Mammary epithelial cell (primary cell): ENCODE measurements around the gene UBL7.

ENCODE experiments used
- EZH2 ChIP-seq: IDR thresholded peaks from 2 replicates; pipeline ENCODE4 v1.6.1; 2012; ENCODE audit warnings: low read length, inconsistent platforms, borderline replicate concordance
- TF ChIP-seq, protein P1 (sequence below), 2 donors: IDR thresholded peaks in 1 of 2; conservative IDR thresholded peaks in 1 of 2; 2 replicates each; pipeline ENCODE4 v1.5.1; 2011 to 2012; ENCODE audit warnings: inconsistent platforms in 2 of 2, low read length in 2 of 2, mild to moderate bottlenecking in 2 of 2, control low read depth in 1 of 2, low read depth in 1 of 2; ENCODE audit not compliant: insufficient read depth in 1 of 2; ENCODE audit errors: extremely low read depth in 1 of 2

DNA sequence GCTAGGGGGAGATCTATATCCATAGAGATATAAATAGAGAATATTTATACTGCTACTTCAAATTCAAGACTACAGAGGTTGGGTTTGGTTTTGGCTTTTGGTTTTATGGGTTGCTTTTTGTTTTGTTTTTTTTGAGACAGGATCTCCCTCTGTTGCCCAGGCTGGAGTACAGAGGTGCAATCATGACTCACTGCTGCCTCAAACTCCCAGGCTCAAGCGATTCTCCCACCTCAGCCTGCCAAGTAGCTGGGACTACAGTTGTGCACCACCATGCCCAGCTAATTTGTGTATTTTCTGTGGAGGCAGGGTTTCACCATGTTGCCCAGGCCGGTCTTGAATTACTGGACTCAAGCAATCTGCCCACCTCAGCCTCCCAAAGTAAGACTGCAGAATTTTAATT is 3.9 kb upstream of the UBL7 start:
- TF ChIP-seq, protein P1, sequence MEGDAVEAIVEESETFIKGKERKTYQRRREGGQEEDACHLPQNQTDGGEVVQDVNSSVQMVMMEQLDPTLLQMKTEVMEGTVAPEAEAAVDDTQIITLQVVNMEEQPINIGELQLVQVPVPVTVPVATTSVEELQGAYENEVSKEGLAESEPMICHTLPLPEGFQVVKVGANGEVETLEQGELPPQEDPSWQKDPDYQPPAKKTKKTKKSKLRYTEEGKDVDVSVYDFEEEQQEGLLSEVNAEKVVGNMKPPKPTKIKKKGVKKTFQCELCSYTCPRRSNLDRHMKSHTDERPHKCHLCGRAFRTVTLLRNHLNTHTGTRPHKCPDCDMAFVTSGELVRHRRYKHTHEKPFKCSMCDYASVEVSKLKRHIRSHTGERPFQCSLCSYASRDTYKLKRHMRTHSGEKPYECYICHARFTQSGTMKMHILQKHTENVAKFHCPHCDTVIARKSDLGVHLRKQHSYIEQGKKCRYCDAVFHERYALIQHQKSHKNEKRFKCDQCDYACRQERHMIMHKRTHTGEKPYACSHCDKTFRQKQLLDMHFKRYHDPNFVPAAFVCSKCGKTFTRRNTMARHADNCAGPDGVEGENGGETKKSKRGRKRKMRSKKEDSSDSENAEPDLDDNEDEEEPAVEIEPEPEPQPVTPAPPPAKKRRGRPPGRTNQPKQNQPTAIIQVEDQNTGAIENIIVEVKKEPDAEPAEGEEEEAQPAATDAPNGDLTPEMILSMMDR (conservative IDR thresholded peaks at IDR 0.05 in 1 of 2, IDR thresholded peaks at IDR 0.05 in 1 of 2; ENCODE audit: extremely low read depth in 1 of 2, insufficient read depth in 1 of 2, low read depth in 1 of 2, low read length in 2 of 2) = no peak
- TF ChIP-seq EZH2 = no peak
